RWPE1 (cell line): ENCODE results near the gene FYTTD1.
A peak's percentile ranks its signal among the peaks of the same experiment; 100 is the strongest.
"Not testable (repeated sequence)": the region's sequence is repeated elsewhere in the genome, so short reads cannot be mapped to it uniquely, and the experiment has no call there.

Experiments used
- CTCF ChIA-PET: fragments of 350-600 bp; sonication (Branson Sonifier 250); formaldehyde crosslinking; extraction: SDS; loops from one replicate; lab custom pipeline; 2021; lab: Yijun Ruan, JAX
- POLR2A ChIA-PET: fragments of 400-600 bp; formaldehyde crosslinking; extraction: SDS; loops from one replicate; lab custom pipeline; 2020; ENCODE audit warnings: antibody characterized with exemption; ENCODE audit not compliant: low non-redundant PET; lab: Yijun Ruan, JAX
- DNase-seq: peaks from one replicate; pipeline ENCODE4 v3.0.0; 2012; ENCODE audit warnings: low spot score
- H3K27ac ChIP-seq: fragments of 450-650 bp; 2 replicates; pipeline ENCODE4 v1.5.1; 2017
- CTCF ChIP-seq: fragments of 450-650 bp; conservative IDR thresholded peaks from 2 replicates; pipeline ENCODE4 v1.5.1; 2017; ENCODE audit warnings: low read depth, mild to moderate bottlenecking

Gene FYTTD1

DNA sequence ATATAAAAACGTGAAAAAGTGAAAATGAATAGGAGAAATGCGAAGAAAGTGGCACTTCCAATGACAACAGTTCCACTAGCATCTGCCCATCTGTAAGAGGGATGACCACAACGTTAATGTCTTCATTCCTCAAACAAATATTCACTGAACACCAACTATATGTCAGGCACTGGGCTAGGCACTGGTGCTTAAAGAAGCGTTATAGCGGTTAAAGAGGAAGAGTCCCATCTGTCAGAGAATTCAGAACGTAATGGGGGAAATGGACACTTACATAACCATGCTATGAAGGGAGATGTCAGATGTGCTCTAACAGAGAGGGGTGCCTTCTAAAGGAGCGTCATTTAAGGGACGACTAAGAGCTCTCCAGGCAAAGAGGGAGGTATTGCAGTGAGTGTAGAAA, 21.2 kb upstream of the FYTTD1 start:
- ChIA-PET CTCF (no interaction called here), POLR2A (no interaction called here)
- DNase-seq, result no peak
- H3K27ac ChIP-seq, result no peak overlapping the region
- TF ChIP-seq CTCF, result no peak

DNA sequence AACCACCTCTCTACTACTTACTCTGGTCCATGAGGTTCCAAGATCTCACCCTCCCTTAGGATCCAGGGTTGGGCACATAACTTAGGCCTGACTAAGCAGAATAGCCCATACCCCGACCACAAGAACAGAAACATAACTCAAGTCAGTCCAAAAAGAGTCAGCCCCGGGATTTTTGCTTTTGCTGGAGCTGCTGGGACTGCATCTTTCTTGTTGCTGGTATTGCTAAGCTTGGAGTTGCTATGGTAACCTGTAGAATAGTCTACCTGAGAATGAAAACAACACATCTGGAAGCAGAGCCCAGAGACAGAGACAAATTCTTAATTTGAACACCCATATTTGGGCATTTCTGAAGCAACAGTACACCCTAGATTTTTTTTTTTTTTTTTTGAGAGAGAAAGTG, 19.5 kb upstream of the FYTTD1 start:
- H3K27ac ChIP-seq, result peak overlapping the region; percentile 29; the same call in 1 of the 2 replicates
- ChIA-PET POLR2A (interaction anchor here (0.7 kb wide), 1 partner anchor 35 kb away, joined by 3 read pairs; no protein-coding TSS in a partner anchor), CTCF (interaction anchor here (0.7 to 1.2 kb wide), 2 partner anchors 16 to 79 kb away, joined by 6 to 8 read pairs; no protein-coding TSS in a partner anchor)
- no peak for TF ChIP-seq CTCF
- peak; percentile 85 for DNase-seq

DNA sequence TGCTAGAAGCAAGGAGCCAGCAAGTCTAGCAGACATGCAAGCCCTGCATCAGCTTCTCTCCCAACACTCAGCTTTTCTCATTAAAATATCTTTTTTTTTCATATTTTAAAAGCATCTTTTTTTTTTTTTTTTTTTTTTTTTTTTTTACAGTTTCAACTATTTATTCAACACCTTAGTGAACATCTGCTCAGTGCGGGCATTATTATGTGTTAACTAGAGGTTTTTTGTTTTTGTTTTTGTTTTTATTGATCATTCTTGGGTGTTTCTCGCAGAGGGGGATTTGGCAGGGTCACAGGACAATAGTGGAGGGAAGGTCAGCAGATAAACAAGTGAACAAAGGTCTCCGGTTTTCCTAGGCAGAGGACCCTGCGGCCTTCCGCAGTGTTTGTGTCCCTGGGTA, 18.9 kb upstream of the FYTTD1 start:
- H3K27ac ChIP-seq, result peak overlapping the region; percentile 29; the same call in 1 of the 2 replicates
- POLR2A ChIA-PET, result interaction anchor here (0.7 kb wide), 1 partner anchor 35 kb away, joined by 3 read pairs; no protein-coding TSS in a partner anchor
- DNase-seq, CTCF ChIA-PET: not testable (repeated sequence)

DNA sequence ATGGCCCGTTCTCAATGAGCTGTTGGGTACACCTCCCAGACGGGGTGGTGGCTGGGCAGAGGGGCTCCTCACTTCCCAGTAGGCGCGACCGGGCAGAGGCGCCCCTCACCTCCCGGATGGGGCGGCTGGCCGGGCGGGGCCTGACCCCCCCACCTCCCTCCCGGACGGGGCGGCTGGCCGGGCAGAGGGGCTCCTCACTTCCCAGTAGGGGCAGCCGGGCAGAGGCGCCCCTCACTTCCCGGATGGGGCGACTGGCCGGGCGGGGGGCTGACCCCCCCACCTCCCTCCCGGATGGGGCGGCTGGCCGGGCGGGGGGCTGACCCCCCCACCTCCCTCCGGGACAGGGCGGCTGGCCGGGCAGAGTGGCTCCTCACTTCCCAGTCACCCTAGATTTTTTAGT, 18.2 kb upstream of the FYTTD1 start:
- CTCF ChIA-PET, result interaction anchor here (0.6 to 0.7 kb wide), 2 partner anchors 46 to 117 kb away, joined by 3 to 4 read pairs; no protein-coding TSS in a partner anchor
- DNase-seq, POLR2A ChIA-PET, H3K27ac ChIP-seq: not testable (repeated sequence)

- TF ChIP-seq CTCF, result no peak
- DNase-seq, result no peak
- ChIA-PET POLR2A (no interaction called here), CTCF (interaction anchor here (0.5 kb wide), 1 partner anchor 1251 kb away, joined by 6 read pairs; no protein-coding TSS in a partner anchor)
- H3K27ac ChIP-seq, result no peak overlapping the region
Measured at GRCh38 chr3:197733042-197733441, 16.6 kb upstream of the FYTTD1 start.

DNA sequence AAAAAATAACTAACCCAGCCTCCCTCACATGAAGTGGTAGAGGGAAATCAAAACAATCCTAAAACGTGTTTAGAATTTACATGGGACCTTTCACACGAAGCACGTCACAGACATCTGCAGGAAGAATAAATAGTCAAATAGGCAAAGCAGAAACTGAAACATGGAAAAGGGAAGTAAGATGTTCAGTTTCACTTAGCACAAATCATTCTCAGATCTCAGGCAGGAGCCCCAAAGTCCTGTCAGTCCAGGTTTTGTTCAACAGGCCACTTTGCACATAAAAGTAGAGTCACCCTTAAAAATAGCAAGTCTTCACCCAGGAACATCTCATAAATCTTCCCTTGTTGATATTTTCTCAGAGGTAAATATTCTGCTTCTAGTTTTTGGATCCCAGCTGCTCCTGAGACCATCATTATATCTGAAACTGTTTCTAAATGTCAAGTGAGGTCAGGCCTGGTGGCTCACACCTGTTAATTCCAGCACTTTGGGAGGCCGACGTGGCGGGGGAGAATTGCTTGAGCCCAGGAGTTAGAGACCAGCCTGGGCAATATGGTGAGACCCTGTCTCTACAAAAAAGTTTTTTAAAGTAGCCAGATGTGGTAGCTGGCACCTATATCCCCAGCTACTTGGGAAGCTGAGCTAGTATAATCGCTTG, 14.9 kb upstream of the FYTTD1 start:
- ChIA-PET POLR2A (no interaction called here), CTCF (no interaction called here)
- DNase-seq, result no peak
- H3K27ac ChIP-seq, result no peak overlapping the region
- TF ChIP-seq CTCF, result no peak

DNA sequence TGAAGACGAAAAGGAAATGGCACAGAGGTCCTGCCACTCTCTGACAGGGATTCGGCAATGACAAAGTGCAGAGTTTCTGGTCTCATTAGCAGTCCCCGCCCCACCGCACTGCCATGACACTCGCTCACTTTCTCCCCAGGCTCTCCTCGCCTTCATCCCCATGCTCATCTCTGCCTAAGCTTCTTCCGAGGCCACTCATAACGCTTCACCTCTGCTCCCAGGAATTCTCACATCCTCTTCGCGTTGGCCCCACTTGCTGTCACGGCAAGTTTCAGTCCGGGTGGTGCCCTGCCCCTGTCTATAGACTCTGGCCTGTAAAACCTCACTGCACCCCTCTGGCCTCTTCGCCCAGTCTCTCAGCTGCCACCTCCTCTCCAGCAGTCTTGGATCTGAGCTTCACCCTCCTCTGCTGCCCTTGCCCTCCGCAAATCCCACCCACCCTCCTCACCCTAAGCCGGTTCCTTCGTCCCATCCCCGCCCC, 13.6 kb upstream of the FYTTD1 start:
- DNase-seq, result peak; percentile 40
- CTCF ChIA-PET, result no interaction called here
- H3K27ac ChIP-seq, result peak overlapping the region; percentile 77
- TF ChIP-seq CTCF, result no peak
- POLR2A ChIA-PET, result interaction anchor here (0.7 kb wide), 1 partner anchor 17 kb away, joined by 3 read pairs; no protein-coding TSS in a partner anchor
